Stimulated activated naive CD4-positive, alpha-beta T cell (primary cell): ENCODE measurements around the gene AP1AR.

ENCODE experiments used
- DNase-seq, 6 experiments: peaks; one replicate each; lab custom pipeline; 2025; lab: John Stamatoyannopoulos, UW

Gene AP1AR

GRCh38 chr4:112312610-112313239 lies 81.1 kb downstream of the AP1AR start:
- no peak for DNase-seq

GRCh38 chr4:112315446-112315845 lies 83.9 kb downstream of the AP1AR start:
- DNase-seq = no peak

- no peak for DNase-seq
These were observed 84.8 kb downstream of the AP1AR start for GRCh38 chr4:112316360-112316759.

GRCh38 chr4:112318239-112319142 lies 86.9 kb downstream of the AP1AR start:
- DNase-seq = no peak
